Measurements from ENCODE around the gene FAM227B.

DNA sequence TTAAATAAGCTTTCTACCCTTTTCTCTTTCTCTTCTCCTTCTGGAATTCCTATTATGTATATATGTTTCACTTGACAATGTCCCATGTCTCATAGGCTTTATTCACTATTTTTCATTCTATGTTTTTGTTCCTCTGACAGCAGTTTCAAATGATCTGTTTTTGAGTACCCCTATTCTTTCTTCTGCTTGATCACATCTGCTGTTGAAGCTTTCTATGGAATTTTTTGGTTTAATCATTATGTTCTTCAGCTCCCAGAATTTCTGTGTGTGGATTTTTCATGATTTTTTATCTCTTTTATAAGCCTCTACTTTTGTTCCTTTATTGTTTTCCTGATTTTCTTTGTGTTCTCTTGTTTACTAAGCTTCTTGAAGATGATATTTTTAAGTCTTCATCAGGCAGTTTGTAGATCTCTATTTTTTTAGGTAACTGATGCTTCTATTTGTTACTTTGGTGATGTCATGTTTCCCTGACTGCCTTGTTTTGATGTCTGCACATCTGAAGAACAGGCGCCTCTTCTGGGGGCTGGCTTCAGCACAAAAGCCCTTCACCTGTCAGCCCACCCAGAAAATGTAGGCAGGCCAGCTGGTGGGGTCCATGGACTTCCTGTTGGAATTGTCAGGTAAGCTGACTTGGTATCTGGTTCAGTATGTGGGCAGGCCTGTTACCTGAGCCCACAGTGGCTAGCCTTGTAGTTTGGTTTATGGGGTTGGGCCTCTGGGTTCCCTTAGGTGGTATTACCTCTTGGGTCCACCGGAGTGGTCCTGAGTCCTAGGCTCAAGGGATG, 15.8 kb downstream of the FAM227B start:
- TF ChIP-seq, protein P1, sequence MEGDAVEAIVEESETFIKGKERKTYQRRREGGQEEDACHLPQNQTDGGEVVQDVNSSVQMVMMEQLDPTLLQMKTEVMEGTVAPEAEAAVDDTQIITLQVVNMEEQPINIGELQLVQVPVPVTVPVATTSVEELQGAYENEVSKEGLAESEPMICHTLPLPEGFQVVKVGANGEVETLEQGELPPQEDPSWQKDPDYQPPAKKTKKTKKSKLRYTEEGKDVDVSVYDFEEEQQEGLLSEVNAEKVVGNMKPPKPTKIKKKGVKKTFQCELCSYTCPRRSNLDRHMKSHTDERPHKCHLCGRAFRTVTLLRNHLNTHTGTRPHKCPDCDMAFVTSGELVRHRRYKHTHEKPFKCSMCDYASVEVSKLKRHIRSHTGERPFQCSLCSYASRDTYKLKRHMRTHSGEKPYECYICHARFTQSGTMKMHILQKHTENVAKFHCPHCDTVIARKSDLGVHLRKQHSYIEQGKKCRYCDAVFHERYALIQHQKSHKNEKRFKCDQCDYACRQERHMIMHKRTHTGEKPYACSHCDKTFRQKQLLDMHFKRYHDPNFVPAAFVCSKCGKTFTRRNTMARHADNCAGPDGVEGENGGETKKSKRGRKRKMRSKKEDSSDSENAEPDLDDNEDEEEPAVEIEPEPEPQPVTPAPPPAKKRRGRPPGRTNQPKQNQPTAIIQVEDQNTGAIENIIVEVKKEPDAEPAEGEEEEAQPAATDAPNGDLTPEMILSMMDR (IDR thresholded peaks at IDR 0.05), result no peak
- TF ChIP-seq POLR2A (IDR thresholded peaks at IDR 0.05) (no peak), POLR2AphosphoS5 (IDR thresholded peaks at IDR 0.05; ENCODE audit: insufficient read depth in 1 of 2, low read depth in 1 of 2) (no peak)

Data from vagina (tissue), 2 donors.